GM12878 (cell line): ENCODE measurements around the gene GDA. TPM values are rescaled to one million over a fixed set of nuclear protein-coding genes. Genes with fewer than 3 reads are reported as not detected.

Experiments used
- ATAC-seq: fragments of 200-7000 bp; cut with Tn5 transposase; 3 replicates; pipeline ENCODE4 v1.9.1; 2020; ENCODE audit warnings: mild to moderate bottlenecking, moderate library complexity
- BruUV-seq: library from RNA; stranded (reverse); fragments of 400-500 nt; replicated peaks from 2 replicates; lab custom pipeline; 2021; lab: Mats Ljungman, UMichigan
- CTCF ChIA-PET: fragments of 300-600 bp; sonication (Branson Sonifier 250); formaldehyde crosslinking; extraction: SDS; loops from one replicate; lab custom pipeline; 2021; ENCODE audit warnings: inconsistent platforms; lab: Yijun Ruan, JAX
- POLR2A ChIA-PET: fragments of 350-600 bp; formaldehyde crosslinking; extraction: SDS; loops from one replicate; lab custom pipeline; 2021; ENCODE audit warnings: inconsistent platforms; lab: Charles Lee
- RAD21 ChIA-PET: fragments of 300-600 bp; sonication (Branson Sonifier 250); formaldehyde crosslinking; loops from one replicate; lab custom pipeline; 2023; ENCODE audit warnings: antibody characterized with exemption; ENCODE audit not compliant: unreplicated experiment; lab: Charles Lee
- SMC1A ChIA-PET: fragments of 300-600 bp; sonication (Branson Sonifier 250); formaldehyde crosslinking; loops from one replicate; lab custom pipeline; 2023; ENCODE audit not compliant: unreplicated experiment, uncharacterized antibody; lab: Charles Lee
- DNase-seq: peaks from one replicate; pipeline ENCODE4 v3.0.0-alpha.2; 2011; ENCODE audit warnings: low read depth, low spot score
- FAIRE-seq: peaks from 3 replicates; lab custom pipeline; 2011; peaks lifted over from hg19 to GRCh38; lab: Jason Lieb, UNC
- H2AFZ ChIP-seq: 2 replicates; pipeline ENCODE4 v1.6.0; 2011; ENCODE audit warnings: low read depth, low read length, control low read depth; ENCODE audit not compliant: control insufficient read depth
- H3K27ac ChIP-seq: 2 replicates; pipeline ENCODE4 v1.5.1; 2011; ENCODE audit warnings: control low read depth; ENCODE audit not compliant: control insufficient read depth, insufficient read depth
- H3K27me3 ChIP-seq, 2 experiments: replicated peaks in 1 of 2; 2 replicates each; pipeline versions ENCODE4 v1.6.0 to v1.6.1; 2011; ENCODE audit warnings: low read length in 1 of 2; ENCODE audit not compliant: control insufficient read depth in 2 of 2, insufficient read depth in 2 of 2
- H3K36me3 ChIP-seq, 2 experiments: 2 replicates each; pipeline ENCODE4 v1.5.1; 2011; ENCODE audit warnings: low read length in 1 of 2; ENCODE audit not compliant: control insufficient read depth in 2 of 2, insufficient read depth in 2 of 2
- H3K4me1 ChIP-seq: 2 replicates; pipeline ENCODE4 v1.6.1; 2011; ENCODE audit warnings: mild to moderate bottlenecking, low read length, moderate library complexity, mixed read lengths; ENCODE audit not compliant: control insufficient read depth, insufficient read depth
- H3K4me2 ChIP-seq: 2 replicates; pipeline ENCODE4 v1.6.0; 2011; ENCODE audit warnings: control low read depth; ENCODE audit not compliant: control insufficient read depth, insufficient read depth
- H3K4me3 ChIP-seq: fragments of 200-600 bp; sonication (generic); 2 replicates; pipeline ENCODE4 v1.5.1; 2016
- H3K79me2 ChIP-seq: 2 replicates; pipeline ENCODE4 v1.6.0; 2011; ENCODE audit warnings: low read length; ENCODE audit not compliant: control insufficient read depth, insufficient read depth
- H3K9ac ChIP-seq: 2 replicates; pipeline ENCODE4 v1.8.0; 2011; ENCODE audit warnings: low read length, control low read depth, mixed read lengths; ENCODE audit not compliant: control insufficient read depth, insufficient read depth
- H3K9me3 ChIP-seq: replicated peaks from 3 replicates; pipeline ENCODE4 v1.5.1; 2011; ENCODE audit warnings: mild to moderate bottlenecking, low read length; ENCODE audit not compliant: control insufficient read depth, insufficient read depth
- H4K20me1 ChIP-seq: 2 replicates; pipeline ENCODE4 v1.6.0; 2011; ENCODE audit not compliant: control insufficient read depth, insufficient read depth
- BRCA1 ChIP-seq: IDR thresholded peaks from 2 replicates; pipeline ENCODE4 v1.6.1; 2011; ENCODE audit warnings: low read depth, low read length, improper control_type of control experiment
- IKZF2 ChIP-seq, 2 experiments: fragments of 450-650 bp; IDR thresholded peaks; 2 replicates each; pipeline ENCODE4 v1.6.1; 2017; ENCODE audit warnings: mild to moderate bottlenecking in 2 of 2, moderate library complexity in 2 of 2
- JUNB ChIP-seq: IDR thresholded peaks from 2 replicates; pipeline ENCODE4 v1.6.1; 2016; ENCODE audit warnings: antibody characterized with exemption, mild to moderate bottlenecking
- MEF2A ChIP-seq: IDR thresholded peaks from 2 replicates; pipeline ENCODE4 v1.6.1; 2011; ENCODE audit warnings: low read depth, mild to moderate bottlenecking, low read length, moderate library complexity; ENCODE audit not compliant: insufficient read depth
- MLLT1 ChIP-seq: fragments of 450-650 bp; IDR thresholded peaks from 2 replicates; pipeline ENCODE4 v1.6.1; 2016; ENCODE audit warnings: mild to moderate bottlenecking
- SUZ12 ChIP-seq: fragments of 200-600 bp; sonication (generic); IDR thresholded peaks from one replicate; pipeline ENCODE4 v1.6.1; 2018; ENCODE audit warnings: antibody characterized with exemption, mild to moderate bottlenecking; ENCODE audit not compliant: unreplicated experiment
- TBL1XR1 ChIP-seq: IDR thresholded peaks from 2 replicates; pipeline ENCODE4 v1.6.1; 2012; ENCODE audit warnings: low read depth, low read length, improper control_type of control experiment
- ZBTB33 ChIP-seq: fragments of 450-650 bp; IDR thresholded peaks from 2 replicates; pipeline ENCODE4 v1.6.1; 2017; ENCODE audit warnings: mild to moderate bottlenecking
- WGBS: methylation state at CpG from one replicate; pipeline ENCODE4 v1.1.6; 2016; ENCODE audit warnings: low lambda C conversion rate; ENCODE audit not compliant: insufficient replicate concordance, insufficient coverage; ENCODE audit errors: missing lambda C conversion rate; 5-methylcytosine and 5-hydroxymethylcytosine counted together
- in situ Hi-C: fragments of 300-500 bp; cut with MboI; formaldehyde crosslinking; loops from 9 replicates; pipeline ENCODE4 v1.14.3; 2018; ENCODE audit warnings: mixed read lengths
- intact Hi-C: fragments of 100-400 bp; cut with micrococcal nuclease; formaldehyde crosslinking; loops from one replicate; pipeline ENCODE4 v1.14.2; 2022; ENCODE audit not compliant: unreplicated experiment
- polyA plus RNA-seq, 11 experiments: library from polyadenylated mRNA; depleted of rRNA in 4 of 11; unstranded in 6 of 11; stranded (reverse) in 5 of 11; fragments of >200 nt; fragmentation: Nextera tagmentation in 4 of 11; fragmentation: Illumina TruSeq in 1 of 11; extraction: Ambion mirVana in 4 of 11; extraction: Trizol in 1 of 11; gene quantifications; 1 replicate in 1 of 11; 2 replicates in 10 of 11; pipeline versions ENCODE4 v1.2.1 to v1.2.3, GENCODE V29; 2011 to 2016; ENCODE audit warnings: inconsistent platforms in 2 of 11, missing spikeins in 2 of 11, low read depth in 1 of 11
- total RNA-seq, 4 experiments: library from RNA; depleted of rRNA in 3 of 4; stranded (reverse); fragments of >200 nt in 3 of 4; fragmentation: Illumina TruSeq in 1 of 4; extraction: Trizol in 1 of 4; gene quantifications; 2 replicates each; pipeline versions ENCODE4 v1.2.1 to v1.2.3, GENCODE V29; 2013 to 2021

GDA gene
- total and polyA plus RNA-seq, 10 of the 15 experiments (the other 5 are each of a cell fraction or from before 2014, with no cell fraction given), result 0.19 to 17.9 (median 0.48) TPM; not detected in 2

GRCh38 chr9:72292874-72293607 lies 143.8 kb downstream of the GDA start (continued):
- TF ChIP-seq SUZ12 (no peak), JUNB (no peak), BRCA1 (no peak), MLLT1 (no peak), MEF2A (no peak)
- TF ChIP-seq, all 136 proteins: peak for 0

- H3K4me1 ChIP-seq, result no peaks in the 10 kb centered on the region
- H3K79me2 ChIP-seq, result no peaks in the 10 kb centered on the region
- H3K4me3 ChIP-seq, result no peak overlapping the region
- POLR2A ChIA-PET, result interaction anchor here (0.7 kb wide), 1 partner anchor 61 kb away, joined by 3 read pairs; no protein-coding TSS in a partner anchor
- H3K4me2 ChIP-seq, result no peak overlapping the region
- BruUV-seq, result no TSS peak
- WGBS, result 49% methylated on average over 7 of the region's 7 CpGs
- no peak overlapping the region for H3K27ac ChIP-seq
- H4K20me1 ChIP-seq, result no peaks in the 10 kb centered on the region
- FAIRE-seq (no peak), ATAC-seq (no peak), DNase-seq (no peak)
- H3K9me3 ChIP-seq, result no peaks in the 10 kb centered on the region; the same call in 2 of the 3 replicates
- TF ChIP-seq JUNB, result no peak
- TF ChIP-seq TBL1XR1, result no peak
- TF ChIP-seq ZBTB33, result no peak
- TF ChIP-seq IKZF2 (IDR thresholded peaks at IDR 0.05), result no peak
- RAD21 ChIA-PET, result interaction anchor here (0.8 to 6.3 kb wide), 4 partner anchors 14 to 296 kb away, joined by 3 to 54 read pairs (median 38); no protein-coding TSS in a partner anchor
- CTCF ChIA-PET, result interaction anchor here (0.6 to 6.3 kb wide), 6 partner anchors 15 to 843 kb away, joined by 3 to 69 read pairs (median 10); no protein-coding TSS in a partner anchor
- no peaks in the 10 kb centered on the region for H3K36me3 ChIP-seq
- SMC1A ChIA-PET, result interaction anchor here (0.6 to 6.0 kb wide), 10 partner anchors 12 to 525 kb away, joined by 3 to 51 read pairs (median 4); no protein-coding TSS in a partner anchor
- H3K27me3 ChIP-seq, result no peaks in the 10 kb centered on the region
- H3K9ac ChIP-seq, result no peak overlapping the region
- in situ Hi-C loops (loop anchor here (25.0 kb wide), 1 partner anchor 717 kb away; no protein-coding TSS in a partner anchor), intact Hi-C loops (loop anchor here (5.0 kb wide), 1 partner anchor 67 kb away; no protein-coding TSS in a partner anchor)
- H2AFZ ChIP-seq, result no peak overlapping the region
Observed at GRCh38 chr9:72294936-72295335, 145.7 kb downstream of the GDA start.
